Activated CD4-positive, alpha-beta T cell treated with anti-CD3 and anti-CD28 coated beads, Interleukin-2, Interleukin-6, amounts not matched to agents 100 ng/mL and 50 ng/mL, durations not matched to agents 16 hours and 8 hours (primary cell): ENCODE results near the gene ACAP2.

Experiments used
- DNase-seq: peaks from one replicate; pipeline ENCODE4 v3.0.0-alpha.2; 2020

Gene ACAP2

GRCh38 chr3:195284842-195285241 lies 158.0 kb downstream of the ACAP2 start:
- DNase-seq, result no peak

- no peak for DNase-seq
Measured at GRCh38 chr3:195282961-195283360, 159.9 kb downstream of the ACAP2 start.

- DNase-seq, result no peak
Measured at GRCh38 chr3:195274259-195274966, 168.4 kb downstream of the ACAP2 start.

- DNase-seq, result peak; percentile 94
Measured at GRCh38 chr3:195271410-195272243, 171.2 kb downstream of the ACAP2 start.

- peak; percentile 94 for DNase-seq
Measured at GRCh38 chr3:195270817-195271409, 171.9 kb downstream of the ACAP2 start, which contains the start of gene XXYLT1. XXYLT1 (minus strand) TSS chr3:195271159; CDS start chr3:195271058, 101 bp downstream.

GRCh38 chr3:195270079-195270816 lies 172.6 kb downstream of the ACAP2 start:
- DNase-seq, result peak; percentile 51

GRCh38 chr3:195269375-195270078 lies 173.3 kb downstream of the ACAP2 start:
- no peak for DNase-seq

- no peak for DNase-seq
Measured at GRCh38 chr3:195268576-195269309, 174.1 kb downstream of the ACAP2 start.

GRCh38 chr3:195267096-195267495 lies 175.7 kb downstream of the ACAP2 start:
- DNase-seq, result no peak

GRCh38 chr3:195266428-195266827 lies 176.4 kb downstream of the ACAP2 start:
- DNase-seq, result no peak

GRCh38 chr3:195265363-195265976 lies 177.3 kb downstream of the ACAP2 start:
- no peak for DNase-seq

GRCh38 chr3:195263925-195264600 lies 178.8 kb downstream of the ACAP2 start:
- no peak for DNase-seq

- DNase-seq, result no peak
Measured at GRCh38 chr3:195263193-195263924, 179.5 kb downstream of the ACAP2 start.

GRCh38 chr3:195261925-195262324 lies 180.9 kb downstream of the ACAP2 start:
- DNase-seq, result no peak

- peak; percentile 29 for DNase-seq
Measured at GRCh38 chr3:195260280-195260905, 182.4 kb downstream of the ACAP2 start.

- peak; percentile 88 for DNase-seq
Measured at GRCh38 chr3:195259475-195260279, 183.1 kb downstream of the ACAP2 start.

GRCh38 chr3:195259154-195259474 lies 183.7 kb downstream of the ACAP2 start:
- no peak for DNase-seq

- DNase-seq, result no peak
Measured at GRCh38 chr3:195258449-195259153, 184.2 kb downstream of the ACAP2 start.
